GM12878 (cell line): ENCODE data around the gene MAML2. TPM values are rescaled to one million over a fixed set of nuclear protein-coding genes. Genes with fewer than 3 reads are reported as not detected.

ENCODE experiments used
- ATAC-seq: fragments of 200-7000 bp; cut with Tn5 transposase; 3 replicates; pipeline ENCODE4 v1.9.1; 2020; ENCODE audit warnings: mild to moderate bottlenecking, moderate library complexity
- BruUV-seq: library from RNA; stranded (reverse); fragments of 400-500 nt; replicated peaks from 2 replicates; lab custom pipeline; 2021; lab: Mats Ljungman, UMichigan
- CTCF ChIA-PET: fragments of 300-600 bp; sonication (Branson Sonifier 250); formaldehyde crosslinking; extraction: SDS; loops from one replicate; lab custom pipeline; 2021; ENCODE audit warnings: inconsistent platforms; lab: Yijun Ruan, JAX
- POLR2A ChIA-PET: fragments of 350-600 bp; formaldehyde crosslinking; extraction: SDS; loops from one replicate; lab custom pipeline; 2021; ENCODE audit warnings: inconsistent platforms; lab: Charles Lee
- RAD21 ChIA-PET: fragments of 300-600 bp; sonication (Branson Sonifier 250); formaldehyde crosslinking; loops from one replicate; lab custom pipeline; 2023; ENCODE audit warnings: antibody characterized with exemption; ENCODE audit not compliant: unreplicated experiment; lab: Charles Lee
- SMC1A ChIA-PET: fragments of 300-600 bp; sonication (Branson Sonifier 250); formaldehyde crosslinking; loops from one replicate; lab custom pipeline; 2023; ENCODE audit not compliant: unreplicated experiment, uncharacterized antibody; lab: Charles Lee
- DNase-seq: peaks from one replicate; pipeline ENCODE4 v3.0.0-alpha.2; 2011; ENCODE audit warnings: low read depth, low spot score
- FAIRE-seq: peaks from 3 replicates; lab custom pipeline; 2011; peaks lifted over from hg19 to GRCh38; lab: Jason Lieb, UNC
- H2AFZ ChIP-seq: 2 replicates; pipeline ENCODE4 v1.6.0; 2011; ENCODE audit warnings: low read depth, low read length, control low read depth; ENCODE audit not compliant: control insufficient read depth
- H3K27ac ChIP-seq: 2 replicates; pipeline ENCODE4 v1.5.1; 2011; ENCODE audit warnings: control low read depth; ENCODE audit not compliant: control insufficient read depth, insufficient read depth
- H3K27me3 ChIP-seq, 2 experiments: replicated peaks in 1 of 2; 2 replicates each; pipeline versions ENCODE4 v1.6.0 to v1.6.1; 2011; ENCODE audit warnings: low read length in 1 of 2; ENCODE audit not compliant: control insufficient read depth in 2 of 2, insufficient read depth in 2 of 2
- H3K36me3 ChIP-seq, 2 experiments: 2 replicates each; pipeline ENCODE4 v1.5.1; 2011; ENCODE audit warnings: low read length in 1 of 2; ENCODE audit not compliant: control insufficient read depth in 2 of 2, insufficient read depth in 2 of 2
- H3K4me1 ChIP-seq: 2 replicates; pipeline ENCODE4 v1.6.1; 2011; ENCODE audit warnings: mild to moderate bottlenecking, low read length, moderate library complexity, mixed read lengths; ENCODE audit not compliant: control insufficient read depth, insufficient read depth
- H3K4me2 ChIP-seq: 2 replicates; pipeline ENCODE4 v1.6.0; 2011; ENCODE audit warnings: control low read depth; ENCODE audit not compliant: control insufficient read depth, insufficient read depth
- H3K4me3 ChIP-seq: fragments of 200-600 bp; sonication (generic); 2 replicates; pipeline ENCODE4 v1.5.1; 2016
- H3K79me2 ChIP-seq: 2 replicates; pipeline ENCODE4 v1.6.0; 2011; ENCODE audit warnings: low read length; ENCODE audit not compliant: control insufficient read depth, insufficient read depth
- H3K9ac ChIP-seq: 2 replicates; pipeline ENCODE4 v1.8.0; 2011; ENCODE audit warnings: low read length, control low read depth, mixed read lengths; ENCODE audit not compliant: control insufficient read depth, insufficient read depth
- H3K9me3 ChIP-seq: replicated peaks from 3 replicates; pipeline ENCODE4 v1.5.1; 2011; ENCODE audit warnings: mild to moderate bottlenecking, low read length; ENCODE audit not compliant: control insufficient read depth, insufficient read depth
- H4K20me1 ChIP-seq: 2 replicates; pipeline ENCODE4 v1.6.0; 2011; ENCODE audit not compliant: control insufficient read depth, insufficient read depth
- DPF2 ChIP-seq: fragments of 450-650 bp; IDR thresholded peaks from 2 replicates; pipeline ENCODE4 v1.6.1; 2017; ENCODE audit warnings: mild to moderate bottlenecking
- GATAD2B ChIP-seq: fragments of 450-650 bp; conservative IDR thresholded peaks from 2 replicates; pipeline ENCODE4 v1.6.1; 2017; ENCODE audit warnings: low read depth, mild to moderate bottlenecking, moderate library complexity
- HDAC6 ChIP-seq: fragments of 200-600 bp; sonication (generic); IDR thresholded peaks from one replicate; pipeline ENCODE4 v1.8.0; 2017; ENCODE audit warnings: antibody characterized with exemption; ENCODE audit not compliant: unreplicated experiment
- IKZF1 ChIP-seq: fragments of 450-650 bp; conservative IDR thresholded peaks from 2 replicates; pipeline ENCODE4 v1.6.1; 2017; ENCODE audit warnings: antibody characterized with exemption, mild to moderate bottlenecking
- IKZF2 ChIP-seq, 2 experiments: fragments of 450-650 bp; IDR thresholded peaks; 2 replicates each; pipeline ENCODE4 v1.6.1; 2017; ENCODE audit warnings: mild to moderate bottlenecking in 2 of 2, moderate library complexity in 2 of 2
- LARP7 ChIP-seq: fragments of 450-650 bp; IDR thresholded peaks from 2 replicates; pipeline ENCODE4 v1.6.1; 2017; ENCODE audit warnings: mild to moderate bottlenecking
- MTA3 ChIP-seq: IDR thresholded peaks from 2 replicates; pipeline ENCODE4 v1.6.1; 2012; ENCODE audit warnings: low read length, inconsistent platforms, borderline replicate concordance
- POLR2A ChIP-seq: IDR thresholded peaks from 2 replicates; pipeline ENCODE4 v1.6.1; 2011; ENCODE audit warnings: low read depth, mild to moderate bottlenecking, low read length
- POLR2AphosphoS5 ChIP-seq: IDR thresholded peaks from 2 replicates; pipeline ENCODE4 v1.6.1; 2011; ENCODE audit warnings: mild to moderate bottlenecking, low read length, inconsistent platforms
- RCOR1 ChIP-seq: conservative IDR thresholded peaks from 2 replicates; pipeline ENCODE4 v1.6.1; 2012; ENCODE audit warnings: low read depth, low read length, improper control_type of control experiment
- SMC3 ChIP-seq: IDR thresholded peaks from 2 replicates; pipeline ENCODE4 v1.6.1; 2011; ENCODE audit warnings: low read length, improper control_type of control experiment, borderline replicate concordance
- YY1 ChIP-seq: IDR thresholded peaks from 2 replicates; pipeline ENCODE4 v1.6.1; 2011; ENCODE audit warnings: low read depth, mild to moderate bottlenecking, low read length
- ZNF274 ChIP-seq: IDR thresholded peaks from one replicate; pipeline ENCODE4 v1.8.0; 2011; ENCODE audit not compliant: insufficient read length, insufficient read depth
- WGBS: methylation state at CpG from one replicate; pipeline ENCODE4 v1.1.6; 2016; ENCODE audit warnings: low lambda C conversion rate; ENCODE audit not compliant: insufficient replicate concordance, insufficient coverage; ENCODE audit errors: missing lambda C conversion rate; 5-methylcytosine and 5-hydroxymethylcytosine counted together
- in situ Hi-C: fragments of 300-500 bp; cut with MboI; formaldehyde crosslinking; loops from 9 replicates; pipeline ENCODE4 v1.14.3; 2018; ENCODE audit warnings: mixed read lengths
- intact Hi-C: fragments of 100-400 bp; cut with micrococcal nuclease; formaldehyde crosslinking; loops from one replicate; pipeline ENCODE4 v1.14.2; 2022; ENCODE audit not compliant: unreplicated experiment
- polyA plus RNA-seq, 11 experiments: library from polyadenylated mRNA; depleted of rRNA in 4 of 11; unstranded in 6 of 11; stranded (reverse) in 5 of 11; fragments of >200 nt; fragmentation: Nextera tagmentation in 4 of 11; fragmentation: Illumina TruSeq in 1 of 11; extraction: Ambion mirVana in 4 of 11; extraction: Trizol in 1 of 11; gene quantifications; 1 replicate in 1 of 11; 2 replicates in 10 of 11; pipeline versions ENCODE4 v1.2.1 to v1.2.3, GENCODE V29; 2011 to 2016; ENCODE audit warnings: inconsistent platforms in 2 of 11, missing spikeins in 2 of 11, low read depth in 1 of 11
- total RNA-seq, 4 experiments: library from RNA; depleted of rRNA in 3 of 4; stranded (reverse); fragments of >200 nt in 3 of 4; fragmentation: Illumina TruSeq in 1 of 4; extraction: Trizol in 1 of 4; gene quantifications; 2 replicates each; pipeline versions ENCODE4 v1.2.1 to v1.2.3, GENCODE V29; 2013 to 2021
- TF ChIP-seq, protein P1 (sequence below): IDR thresholded peaks from 2 replicates; pipeline ENCODE4 v1.6.1; 2011; ENCODE audit warnings: borderline replicate concordance, low read depth, mild to moderate bottlenecking, moderate library complexity, low read length; ENCODE audit not compliant: insufficient read depth, poor library complexity, severe bottlenecking
- TF ChIP-seq, protein P2 (sequence below): IDR thresholded peaks from 2 replicates; pipeline ENCODE4 v1.6.1; 2012; ENCODE audit warnings: low read depth, low read length, improper control_type of control experiment

The MAML2 gene
- total and polyA plus RNA-seq, 10 of the 15 experiments (the other 5 are each of a cell fraction or from before 2014, with no cell fraction given), result 2.5 to 15.1 (median 12.0) TPM

DNA sequence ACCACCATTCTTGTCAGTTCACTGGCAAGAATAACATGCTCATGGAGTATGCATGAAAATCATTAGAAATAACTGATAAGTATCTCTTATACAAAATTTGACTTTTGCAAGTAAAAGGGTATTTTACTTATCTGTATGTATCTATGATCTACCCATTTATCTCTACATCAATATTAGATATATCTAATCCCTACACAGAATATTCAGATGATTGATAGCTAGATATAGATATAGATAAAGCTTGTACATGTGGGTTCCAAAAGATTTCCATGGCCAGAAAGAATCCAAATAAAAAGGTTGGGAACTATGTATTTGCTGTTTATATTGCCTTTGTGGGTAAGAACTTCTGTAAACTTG lies 185.5 kb downstream of the MAML2 start:
- H3K4me2 ChIP-seq, result peak overlapping the region; percentile 5; the same call in 1 of the 2 replicates
- no peak overlapping the region for H3K9ac ChIP-seq
- no peaks in the 10 kb centered on the region for H3K27me3 ChIP-seq
- no peak overlapping the region for H3K4me3 ChIP-seq
- H3K79me2 ChIP-seq, result peaks cover 14% of the 10 kb centered on the region
- no peaks in the 10 kb centered on the region for H3K9me3 ChIP-seq
- ATAC-seq, result no peak
- H3K36me3 ChIP-seq, result no peaks in the 10 kb centered on the region; a peak in 1 of 4 replicates
- intact Hi-C loops (no loop called here), in situ Hi-C loops (no loop called here)
- TF ChIP-seq, protein P1, sequence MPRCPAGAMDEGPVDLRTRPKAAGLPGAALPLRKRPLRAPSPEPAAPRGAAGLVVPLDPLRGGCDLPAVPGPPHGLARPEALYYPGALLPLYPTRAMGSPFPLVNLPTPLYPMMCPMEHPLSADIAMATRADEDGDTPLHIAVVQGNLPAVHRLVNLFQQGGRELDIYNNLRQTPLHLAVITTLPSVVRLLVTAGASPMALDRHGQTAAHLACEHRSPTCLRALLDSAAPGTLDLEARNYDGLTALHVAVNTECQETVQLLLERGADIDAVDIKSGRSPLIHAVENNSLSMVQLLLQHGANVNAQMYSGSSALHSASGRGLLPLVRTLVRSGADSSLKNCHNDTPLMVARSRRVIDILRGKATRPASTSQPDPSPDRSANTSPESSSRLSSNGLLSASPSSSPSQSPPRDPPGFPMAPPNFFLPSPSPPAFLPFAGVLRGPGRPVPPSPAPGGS, result no peak
- H3K4me1 ChIP-seq, result peaks cover 34% of the 10 kb centered on the region
- ChIA-PET RAD21 (interaction anchor here (1.0 to 1.1 kb wide), 3 partner anchors 26 to 54 kb away, joined by 3 to 4 read pairs (median 3); no protein-coding TSS in a partner anchor), SMC1A (interaction anchor here (1.1 to 1.6 kb wide), 5 partner anchors 11 to 78 kb away, joined by 3 to 6 read pairs (median 4); no protein-coding TSS in a partner anchor), CTCF (interaction anchor here (1.1 to 1.2 kb wide), 2 partner anchors 15 to 40 kb away, joined by 3 to 4 read pairs; no protein-coding TSS in a partner anchor), POLR2A (no interaction called here)
- H3K27ac ChIP-seq, result peak overlapping the region; percentile 87
- FAIRE-seq, result no peak
- H4K20me1 ChIP-seq, result no peaks in the 10 kb centered on the region
- DNase-seq, result no peak
- H2AFZ ChIP-seq, result no peak overlapping the region
- BruUV-seq, result no TSS peak

DNA sequence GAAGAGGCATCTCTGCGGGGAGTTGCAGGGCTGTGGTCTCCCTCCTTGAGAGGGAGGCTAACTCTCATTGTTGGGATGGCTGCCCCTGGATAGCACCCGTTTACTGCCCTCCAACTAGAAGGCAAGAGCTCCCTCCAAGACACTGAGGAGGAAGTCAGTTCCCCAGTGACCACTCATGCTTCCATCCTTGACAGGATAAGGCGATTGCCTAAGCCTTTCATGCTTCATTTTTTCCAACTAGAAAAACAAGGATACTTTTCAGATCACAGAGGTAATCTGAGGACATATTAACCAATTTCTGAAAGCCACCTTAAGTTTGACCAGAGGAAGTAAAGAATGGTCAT lies 186.6 kb downstream of the MAML2 start:
- POLR2A ChIA-PET, result interaction anchor here (0.5 to 1.5 kb wide), 3 partner anchors 14 to 43 kb away, joined by 4 to 6 read pairs (median 4); no protein-coding TSS in a partner anchor

More for the DNA sequence above, 186.6 kb downstream of the MAML2 start:
- FAIRE-seq, result no peak
- no peak for DNase-seq
- intact Hi-C loops, result loop anchor here (1.0 kb wide), 2 partner anchors 81 to 182 kb away; no protein-coding TSS in a partner anchor
- Histone ChIP-seq H3K9me3 (no peaks in the 10 kb centered on the region), H3K79me2 (peaks cover 15% of the 10 kb centered on the region), H4K20me1 (no peaks in the 10 kb centered on the region), H2AFZ (no peak overlapping the region), H3K4me3 (0 out of 2 replicates have a peak overlapping the region, but pooled peaks have one; percentile 2), H3K36me3 (no peaks in the 10 kb centered on the region; a peak in 1 of 4 replicates), H3K4me2 (peak overlapping the region; percentile 76), H3K4me1 (peaks cover 37% of the 10 kb centered on the region), H3K27me3 (no peaks in the 10 kb centered on the region), H3K27ac (peak overlapping the region; percentile 87), H3K9ac (peak overlapping the region; percentile 50)
- RAD21 ChIA-PET, result interaction anchor here (1.0 to 1.9 kb wide), 11 partner anchors 22 to 307 kb away, joined by 3 to 9 read pairs (median 4); partner anchors contain the start of genes CCDC82 and JRKL
- no peak for ATAC-seq
- CTCF ChIA-PET, result interaction anchor here (0.7 to 3.0 kb wide), 8 partner anchors 11 to 187 kb away, joined by 3 to 10 read pairs (median 4); partner anchors contain the start of gene MAML2
- 0% methylated on average over 3 of the region's 3 CpGs for WGBS
- in situ Hi-C loops, result no loop called here
- no TSS peak for BruUV-seq
- SMC1A ChIA-PET, result interaction anchor here (0.9 to 3.2 kb wide), 12 partner anchors 10 to 143 kb away, joined by 3 to 12 read pairs (median 4); no protein-coding TSS in a partner anchor
- TF ChIP-seq POLR2AphosphoS5 (0 out of 2 replicates have a peak, but pooled peaks have one; percentile 12), SMC3 (0 out of 2 replicates have a peak, but pooled peaks have one; percentile 2), RCOR1 (0 out of 2 replicates have a peak, but pooled peaks have one; percentile 36), MTA3 (peak; percentile 33; the same call in 1 of the 2 replicates), YY1 (peak; percentile 41; the same call in 1 of the 2 replicates), ZNF274 (no peak), GATAD2B (no peak; the same call in 1 of the 2 replicates), HDAC6 (no peak), IKZF2 (IDR thresholded peaks at IDR 0.05) (peak in 1 of 2 experiments; percentile 20; a peak in 2 of 4 replicates), POLR2A (peak; percentile 57), DPF2 (peak; percentile 35; the same call in 1 of the 2 replicates), LARP7 (0 out of 2 replicates have a peak, but pooled peaks have one; percentile 22), IKZF1 (peak; percentile 9)
- TF ChIP-seq, protein P2, sequence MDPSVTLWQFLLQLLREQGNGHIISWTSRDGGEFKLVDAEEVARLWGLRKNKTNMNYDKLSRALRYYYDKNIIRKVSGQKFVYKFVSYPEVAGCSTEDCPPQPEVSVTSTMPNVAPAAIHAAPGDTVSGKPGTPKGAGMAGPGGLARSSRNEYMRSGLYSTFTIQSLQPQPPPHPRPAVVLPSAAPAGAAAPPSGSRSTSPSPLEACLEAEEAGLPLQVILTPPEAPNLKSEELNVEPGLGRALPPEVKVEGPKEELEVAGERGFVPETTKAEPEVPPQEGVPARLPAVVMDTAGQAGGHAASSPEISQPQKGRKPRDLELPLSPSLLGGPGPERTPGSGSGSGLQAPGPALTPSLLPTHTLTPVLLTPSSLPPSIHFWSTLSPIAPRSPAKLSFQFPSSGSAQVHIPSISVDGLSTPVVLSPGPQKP, result no peak
